ENCODE data around the gene PCBD1. TPM values are rescaled to one million over a fixed set of nuclear protein-coding genes. Genes with fewer than 3 reads are reported as not detected.
"Not testable (repeated sequence)": the region's sequence is repeated elsewhere in the genome, so short reads cannot be mapped to it uniquely, and the experiment has no call there.

The PCBD1 gene
- total RNA-seq, 1 donor = 40.4 TPM

DNA sequence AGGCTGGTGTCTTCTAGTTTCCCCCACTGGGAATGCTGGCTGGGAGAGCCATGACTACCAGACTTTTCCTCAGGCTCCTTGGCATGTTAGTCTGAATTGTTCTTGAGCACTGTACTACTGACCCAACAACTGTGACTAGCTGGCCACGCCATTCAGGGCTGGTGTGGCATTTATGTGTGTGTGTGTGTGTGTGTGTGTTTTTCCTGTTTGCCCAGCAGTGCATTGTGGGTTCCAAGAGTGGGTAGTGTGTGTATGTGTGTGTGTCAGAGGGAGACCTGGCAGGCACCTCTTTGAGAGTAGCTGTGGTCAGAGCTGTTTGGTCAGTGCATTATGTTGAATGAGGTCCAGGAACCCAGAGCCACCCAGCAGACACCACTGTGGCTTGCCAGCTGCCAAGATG is 9.2 kb downstream of the PCBD1 start:
- no peak for DNase-seq (ENCODE audit: low read depth in 2 of 3, low spot score in 2 of 3)

DNA sequence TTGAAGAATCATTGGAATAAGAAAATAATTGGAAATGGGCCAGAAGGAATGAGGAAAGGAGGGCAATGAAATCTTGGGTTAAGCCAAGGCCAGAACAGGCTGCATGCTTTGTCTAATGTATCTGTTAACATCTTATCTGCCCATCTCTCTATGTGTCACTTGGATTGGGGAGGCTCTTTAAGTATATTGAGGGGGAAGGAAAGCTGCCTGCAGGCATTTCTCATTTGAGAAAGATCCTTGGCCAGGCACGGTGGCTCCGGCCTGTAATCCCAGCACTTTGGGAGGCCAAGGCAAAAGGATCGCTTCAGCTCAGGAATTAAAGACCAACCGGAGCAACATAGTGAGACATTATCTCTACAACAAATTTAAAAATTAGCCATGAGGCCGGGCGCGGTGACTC is 14.3 kb downstream of the PCBD1 start:
- no peak for DNase-seq (ENCODE audit: low read depth in 2 of 3, low spot score in 2 of 3)

GRCh38 chr10:70872291-70872690 is 16.1 kb downstream of the PCBD1 start:
- no peak for DNase-seq (ENCODE audit: low read depth in 2 of 3, low spot score in 2 of 3)

- DNase-seq (ENCODE audit: low read depth in 2 of 3, low spot score in 2 of 3) = no peak
Measured at GRCh38 chr10:70866424-70866823, 21.9 kb downstream of the PCBD1 start.

DNA sequence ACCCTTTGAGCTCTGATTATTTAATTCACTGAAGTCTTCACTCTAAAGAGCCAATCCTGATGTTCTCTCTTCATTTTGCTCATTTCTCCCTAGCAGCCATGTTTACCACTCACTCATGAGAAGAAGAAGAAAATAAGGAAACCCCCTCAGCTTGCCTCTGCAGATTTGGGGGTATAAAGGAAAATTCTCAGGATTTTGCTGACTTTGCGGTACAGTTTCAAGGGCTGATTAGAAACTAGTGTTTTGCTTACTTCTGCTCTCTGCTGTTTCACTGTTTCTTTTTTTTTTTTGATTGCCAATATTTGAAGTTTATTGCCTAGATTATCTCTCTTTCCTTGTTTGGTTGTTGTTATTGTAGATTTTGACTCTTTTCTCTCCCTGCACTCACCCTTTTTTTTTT is 23.4 kb downstream of the PCBD1 start:
- DNase-seq (ENCODE audit: low read depth in 2 of 3, low spot score in 2 of 3) = no peak

DNA sequence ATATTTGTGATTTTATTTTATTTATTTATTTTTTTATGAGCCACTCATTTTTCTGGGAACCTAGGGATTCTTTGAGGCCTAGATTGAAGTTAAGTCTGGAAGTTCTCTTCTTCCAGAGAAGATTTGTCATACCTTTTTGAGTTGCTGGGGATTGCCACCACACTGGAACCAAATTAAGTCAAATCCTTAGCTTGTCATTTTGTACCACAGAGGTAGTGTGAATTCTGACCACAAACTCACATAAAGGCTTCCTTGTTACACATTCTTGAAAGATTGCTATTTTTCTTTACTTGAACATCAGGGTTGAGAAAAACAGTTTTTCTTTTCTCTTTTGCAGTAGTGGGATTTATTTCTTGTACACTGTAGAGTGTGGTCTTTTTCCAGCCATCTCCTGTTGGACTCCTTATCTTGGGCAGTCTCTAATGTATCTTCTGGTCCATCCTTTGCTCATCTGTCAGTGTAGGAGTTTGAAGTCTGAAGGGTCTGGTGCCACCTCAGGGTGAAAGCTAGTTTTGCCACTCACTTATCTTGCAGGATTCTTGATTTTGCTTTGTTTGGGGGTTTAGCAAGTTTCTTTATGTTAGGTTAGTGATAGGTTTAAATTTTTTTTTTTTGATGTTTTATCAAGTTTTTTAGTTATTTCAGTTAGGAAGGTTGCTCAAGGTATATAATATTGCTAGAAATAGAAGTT is 24.8 kb downstream of the PCBD1 start:
- no peak for DNase-seq (ENCODE audit: low read depth in 2 of 3, low spot score in 2 of 3)

DNA sequence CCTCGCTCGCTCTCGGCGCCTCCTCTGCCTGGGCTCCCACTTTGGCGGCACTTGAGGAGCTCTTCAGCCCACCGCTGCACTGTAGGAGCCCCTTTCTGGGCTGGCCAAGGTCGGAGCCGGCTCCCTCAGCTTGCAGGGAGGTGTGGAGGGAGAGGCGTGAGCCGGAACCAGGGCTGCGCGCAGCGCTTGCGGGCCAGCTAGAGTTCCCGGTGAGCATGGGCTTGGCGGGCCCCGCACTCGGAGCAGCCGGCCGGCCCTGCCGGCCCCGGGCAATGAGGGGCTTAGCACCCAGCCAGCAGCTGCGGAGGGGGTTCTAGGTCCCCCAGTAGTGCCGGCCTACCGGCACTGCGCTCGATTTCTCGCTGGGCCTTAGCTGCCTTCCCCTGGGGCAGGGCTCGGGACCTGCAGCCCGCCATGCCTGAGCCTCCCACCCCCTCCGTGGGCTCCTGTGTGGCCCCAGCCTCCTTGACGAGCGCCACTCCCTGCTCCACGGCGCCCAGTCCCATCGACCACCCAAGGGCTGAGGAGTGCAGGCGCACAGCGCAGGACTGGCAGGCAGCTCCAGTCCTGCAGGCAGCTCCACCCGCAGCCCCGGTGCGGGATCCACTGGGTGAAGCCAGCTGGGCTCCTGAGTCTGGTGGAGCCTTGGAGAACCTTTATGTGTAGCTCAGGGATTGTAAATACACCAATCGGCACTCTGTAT is 26.7 kb downstream of the PCBD1 start:
- not testable (repeated sequence) for DNase-seq (ENCODE audit: low read depth in 2 of 3, low spot score in 2 of 3)

- no peak for DNase-seq (ENCODE audit: low read depth in 2 of 3, low spot score in 2 of 3)
Measured at GRCh38 chr10:70858759-70859158, 29.6 kb downstream of the PCBD1 start.

DNA sequence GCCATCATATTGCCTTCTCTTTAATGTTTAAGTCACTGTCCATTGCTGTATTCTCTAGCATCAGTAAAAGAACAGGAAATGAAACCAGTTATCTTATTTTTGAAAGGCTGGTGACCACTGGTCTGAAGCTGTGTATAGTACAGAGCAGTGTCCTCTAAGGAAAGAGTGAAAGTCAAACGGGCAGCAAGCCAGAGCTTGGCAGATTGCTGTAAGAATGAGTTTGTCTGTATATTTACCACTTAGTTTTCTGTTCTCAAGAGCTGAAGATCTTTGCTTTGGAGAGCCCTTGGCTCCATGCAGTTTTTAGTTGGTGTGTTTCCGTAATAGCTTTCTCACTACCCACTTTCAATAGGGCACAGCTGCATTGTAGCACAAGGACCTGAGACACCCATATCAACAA is 31.9 kb downstream of the PCBD1 start:
- no peak for DNase-seq (ENCODE audit: low read depth in 2 of 3, low spot score in 2 of 3)

DNA sequence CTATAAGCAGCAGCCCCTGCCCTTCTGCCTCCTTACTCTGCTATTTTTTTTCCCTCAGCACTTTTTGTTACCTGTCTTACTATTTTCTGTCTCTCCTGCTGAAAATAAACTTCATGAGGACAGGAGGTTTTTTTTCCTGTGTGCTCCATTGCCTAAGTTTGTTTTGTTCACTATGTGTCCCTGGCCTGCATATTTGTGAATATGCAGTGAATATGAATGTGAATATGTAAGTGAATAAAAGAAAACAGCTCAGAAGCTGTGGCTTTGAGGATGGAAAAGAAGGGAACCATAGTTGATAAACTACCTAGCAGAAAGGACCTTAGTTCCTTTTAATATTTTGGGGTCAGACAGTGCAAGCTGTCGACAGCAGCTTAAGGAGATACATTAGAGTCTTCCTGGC is 34.9 kb downstream of the PCBD1 start:
- DNase-seq (ENCODE audit: low read depth in 2 of 3, low spot score in 2 of 3) = no peak

DNA sequence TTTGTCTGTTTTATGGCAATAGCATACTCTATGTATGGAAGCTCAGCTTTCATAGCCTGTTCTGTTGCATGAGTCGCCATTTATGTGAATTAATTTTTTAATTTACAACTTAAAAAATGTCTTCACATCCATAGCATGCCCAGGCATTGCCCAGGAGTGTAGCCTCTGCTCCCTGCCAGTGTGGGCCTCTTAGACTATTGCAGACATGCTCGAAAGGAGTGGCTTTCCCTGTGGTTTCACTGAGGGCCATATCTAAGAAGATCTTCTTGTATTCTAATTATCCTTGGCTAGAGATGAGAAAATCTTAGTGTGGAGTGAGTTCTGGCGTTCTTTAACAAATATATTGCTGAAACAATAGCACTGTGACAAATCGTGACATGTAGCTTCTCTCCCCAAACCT is 35.3 kb downstream of the PCBD1 start:
- no peak for DNase-seq (ENCODE audit: low read depth in 2 of 3, low spot score in 2 of 3)

DNA sequence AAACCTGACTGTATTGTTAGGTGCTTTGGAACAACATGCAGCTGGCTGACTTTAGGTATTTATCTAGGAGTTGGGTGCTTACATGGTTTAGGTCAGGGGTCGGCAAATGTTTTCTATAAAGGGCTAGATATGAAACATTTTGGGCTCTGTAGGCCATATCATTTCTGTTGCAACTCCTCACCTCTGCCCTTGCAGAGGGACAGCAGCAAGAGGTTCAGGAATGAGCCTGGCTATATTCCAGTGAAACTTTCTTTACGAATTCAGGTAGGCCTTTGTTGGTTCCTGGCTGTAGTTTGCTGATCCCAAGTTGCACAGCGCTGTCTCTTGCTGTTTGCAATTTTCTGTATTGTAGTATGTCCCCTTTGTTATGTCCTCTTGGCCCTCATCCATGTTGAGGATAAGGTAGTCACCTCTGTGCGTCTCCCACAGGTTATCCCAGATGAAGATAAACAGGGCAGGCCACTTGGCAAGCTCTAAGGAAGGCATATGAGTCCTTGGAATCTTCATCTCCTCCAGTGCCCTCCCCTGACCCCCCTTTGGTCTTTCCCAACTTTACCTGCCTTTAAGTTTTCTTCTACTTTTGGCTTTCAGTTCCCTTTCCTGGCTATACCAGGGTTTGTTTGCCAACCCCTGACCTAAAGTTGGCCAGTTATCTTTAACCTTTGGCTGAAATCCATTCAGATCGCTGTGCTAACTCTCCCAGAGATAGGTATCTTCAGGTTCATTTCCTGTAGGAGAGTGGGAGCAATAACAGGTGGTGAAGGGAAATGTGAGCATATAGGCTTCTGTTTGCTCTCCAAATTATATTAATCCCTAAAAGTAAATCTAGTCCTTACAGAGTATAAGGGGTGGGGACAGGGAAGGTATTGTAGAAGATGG is 36.5 kb downstream of the PCBD1 start:
- no peak for DNase-seq (ENCODE audit: low read depth in 2 of 3, low spot score in 2 of 3)

DNA sequence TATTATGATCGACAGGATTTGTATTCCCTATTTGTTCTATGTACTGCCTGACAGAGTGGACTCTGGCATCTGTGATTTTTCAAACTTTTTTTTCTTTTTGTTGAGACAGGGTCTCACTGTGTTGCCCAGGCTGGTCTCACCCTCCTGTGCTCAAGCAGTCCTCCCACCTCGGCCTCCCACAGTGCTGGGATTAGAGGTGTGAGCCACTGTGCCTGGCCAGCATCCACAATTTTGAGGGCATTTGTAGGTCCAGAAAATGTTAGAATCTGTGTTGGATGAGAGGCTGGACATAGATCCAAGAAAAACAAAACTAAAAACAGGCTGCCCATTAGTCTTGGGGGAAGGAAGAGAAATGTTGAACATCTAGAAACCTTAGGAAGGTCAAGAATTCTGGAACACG is 38.3 kb downstream of the PCBD1 start:
- DNase-seq (ENCODE audit: low read depth in 2 of 3, low spot score in 2 of 3) = no peak

GRCh38 chr10:70849582-70850016 is 38.8 kb downstream of the PCBD1 start:
- no peak for DNase-seq (ENCODE audit: low read depth in 2 of 3, low spot score in 2 of 3)

- no peak for DNase-seq (ENCODE audit: low read depth in 2 of 3, low spot score in 2 of 3)
Measured at GRCh38 chr10:70847659-70848360, 40.6 kb downstream of the PCBD1 start.

DNA sequence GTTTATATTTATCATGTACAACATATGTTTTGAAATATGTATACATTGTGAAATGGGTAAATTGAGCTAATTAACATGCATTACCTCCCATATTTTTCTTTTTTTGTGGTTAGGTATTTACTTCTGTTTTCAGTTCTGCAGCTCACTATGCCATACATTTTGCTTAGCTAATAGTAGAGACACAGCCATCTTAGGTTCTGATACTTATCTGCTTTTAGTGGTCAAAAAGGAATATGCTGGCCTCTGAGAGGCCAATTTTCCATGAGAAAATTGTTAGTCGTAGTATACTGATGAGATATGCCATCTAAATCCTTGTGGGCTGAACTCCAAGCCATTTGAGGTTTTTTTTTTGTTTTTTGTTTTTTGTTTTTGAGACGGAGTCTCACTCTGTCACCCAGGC is 41.6 kb downstream of the PCBD1 start:
- no peak for DNase-seq (ENCODE audit: low read depth in 2 of 3, low spot score in 2 of 3)

- no peak for DNase-seq (ENCODE audit: low read depth in 2 of 3, low spot score in 2 of 3)
Measured at GRCh38 chr10:70845816-70846215, 42.5 kb downstream of the PCBD1 start.

DNA sequence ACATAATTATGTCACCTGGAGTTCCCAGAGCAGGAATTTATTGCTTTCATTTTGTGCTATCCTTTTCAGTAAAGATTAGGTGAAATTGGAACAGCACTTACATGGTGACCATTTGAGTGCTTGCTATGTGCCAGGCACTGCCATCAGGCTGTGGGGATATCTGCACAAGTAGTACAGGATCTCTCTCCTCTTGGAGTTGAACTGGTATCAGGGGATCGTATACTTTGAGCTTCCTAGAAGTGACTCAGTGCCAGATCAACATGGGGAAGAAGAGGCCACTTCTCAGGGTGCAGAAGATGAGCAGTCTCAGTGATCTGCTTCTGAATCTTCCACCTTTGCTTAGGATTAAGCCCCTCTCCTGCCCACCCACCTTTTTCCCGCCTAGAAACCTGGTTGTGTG is 43.1 kb downstream of the PCBD1 start:
- DNase-seq (ENCODE audit: low read depth in 2 of 3, low spot score in 2 of 3) = no peak

DNA sequence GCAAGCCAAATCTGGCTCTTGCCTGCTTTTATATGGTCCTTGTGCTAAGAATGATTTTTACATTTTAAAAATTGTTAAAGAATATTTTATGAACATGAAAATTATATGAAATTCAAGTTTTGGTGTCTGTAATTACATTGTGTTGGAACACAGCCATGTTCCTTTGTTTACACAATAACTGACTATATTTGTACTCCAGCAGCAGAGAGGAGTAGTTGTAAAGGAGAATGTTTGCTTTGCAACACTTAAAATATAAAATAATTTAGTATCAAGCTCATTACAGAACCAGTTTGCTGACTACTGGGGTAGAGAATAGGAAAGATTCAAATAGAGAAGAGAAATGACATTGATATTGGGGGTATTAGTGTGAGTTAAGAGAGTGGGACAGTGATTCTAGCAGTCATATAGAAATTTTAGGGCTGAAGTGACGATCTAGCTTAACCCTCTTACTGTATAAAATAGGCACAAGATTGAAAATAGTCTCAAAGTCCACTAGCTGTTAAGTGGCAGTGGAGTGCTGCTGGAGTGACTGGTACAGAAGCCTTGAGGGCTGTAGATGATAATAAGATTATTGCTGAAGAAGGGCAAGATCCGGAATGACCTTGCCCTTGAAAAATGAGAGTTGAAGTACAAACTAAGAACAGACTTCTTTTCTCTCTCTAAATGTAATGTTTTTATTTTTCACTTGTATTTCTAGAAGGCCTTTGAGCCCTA is 44.4 kb downstream of the PCBD1 start:
- no peak for DNase-seq (ENCODE audit: low read depth in 2 of 3, low spot score in 2 of 3)

DNA sequence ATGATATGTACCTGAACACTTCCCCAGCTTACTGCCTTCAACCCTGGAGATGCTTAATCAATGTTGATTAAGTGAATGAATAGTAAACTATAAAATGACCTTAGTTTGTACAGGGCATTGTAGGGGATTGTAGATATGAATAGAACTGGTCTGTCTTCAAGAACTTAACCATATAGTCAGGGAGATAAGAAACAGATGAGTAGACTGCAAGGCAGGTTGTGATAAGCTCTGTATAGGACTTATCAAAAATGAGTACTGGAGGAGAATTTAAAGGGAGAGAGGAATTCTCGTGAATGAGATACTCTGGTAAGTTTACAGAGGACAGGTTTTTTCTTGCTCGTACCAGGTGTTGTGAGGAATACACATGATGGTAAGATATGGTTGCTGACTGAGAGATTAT is 45.0 kb downstream of the PCBD1 start:
- no peak for DNase-seq (ENCODE audit: low read depth in 2 of 3, low spot score in 2 of 3)

Measured in hematopoietic multipotent progenitor cell (in vitro differentiated cells).